H1 (cell line): ENCODE results near the gene CDC73. TPM values are rescaled to one million over a fixed set of nuclear protein-coding genes. Genes with fewer than 3 reads are reported as not detected.

Source experiments
- CTCF ChIA-PET: fragments of 300-600 bp; sonication (Branson Sonifier 250); formaldehyde crosslinking; loops from one replicate; lab custom pipeline; 2021; ENCODE audit not compliant: partially characterized antibody; lab: Charles Lee
- POLR2A ChIA-PET: fragments of 300-600 bp; sonication (Branson Sonifier 250); formaldehyde crosslinking; loops from one replicate; lab custom pipeline; 2021; ENCODE audit warnings: inconsistent platforms; ENCODE audit not compliant: partially characterized antibody; lab: Charles Lee
- DNase-seq, 2 experiments: peaks; one replicate each; pipeline versions ENCODE4 v3.0.0 to v3.0.0-alpha.2; 2010 to 2022; ENCODE audit warnings: low spot score in 2 of 2, low read depth in 1 of 2, mixed read lengths in 1 of 2
- FAIRE-seq: peaks from 2 replicates; lab custom pipeline; 2011; peaks lifted over from hg19 to GRCh38; lab: Jason Lieb, UNC
- H2AFZ ChIP-seq: 2 replicates; pipeline ENCODE4 v1.8.1; 2012; ENCODE audit warnings: low read length, inconsistent platforms
- H2AK5ac ChIP-seq: 2 replicates; pipeline ENCODE4 v1.6.1; 2013; ENCODE audit warnings: low read depth, low read length
- H2BK120ac ChIP-seq: replicated peaks from 2 replicates; pipeline ENCODE3; 2013; ENCODE audit warnings: low read depth, low read length, inconsistent platforms
- H2BK12ac ChIP-seq: 2 replicates; pipeline ENCODE4 v1.6.1; 2013; ENCODE audit warnings: low read depth, low read length
- H2BK15ac ChIP-seq: 2 replicates; pipeline ENCODE4 v1.6.1; 2013; ENCODE audit warnings: low read length
- H2BK20ac ChIP-seq: 2 replicates; pipeline ENCODE4 v1.6.1; 2013; ENCODE audit warnings: low read length
- H2BK5ac ChIP-seq: 2 replicates; pipeline ENCODE4 v1.6.1; 2013; ENCODE audit warnings: low read depth, low read length
- H3K14ac ChIP-seq: 2 replicates; pipeline ENCODE4 v1.6.1; 2013; ENCODE audit warnings: inconsistent platforms; ENCODE audit not compliant: insufficient read length
- H3K18ac ChIP-seq: 2 replicates; pipeline ENCODE4 v1.6.1; 2013; ENCODE audit warnings: low read length; ENCODE audit errors: extremely low read depth
- H3K23ac ChIP-seq: 2 replicates; pipeline ENCODE4 v1.6.1; 2013; ENCODE audit warnings: inconsistent platforms; ENCODE audit not compliant: insufficient read length
- H3K23me2 ChIP-seq: 2 replicates; pipeline ENCODE4 v1.6.1; 2013; ENCODE audit warnings: low read depth, low read length
- H3K27ac ChIP-seq: 2 replicates; pipeline ENCODE4 v1.6.1; 2011; ENCODE audit warnings: low read depth, low read length, inconsistent platforms
- H3K27me3 ChIP-seq, 4 experiments: replicated peaks in 1 of 4; 1 replicate in 1 of 4; 2 replicates in 3 of 4; pipeline versions ENCODE4 v1.6.1 to v1.8.1; 2011 to 2013; ENCODE audit warnings: low read length in 3 of 4, mild to moderate bottlenecking in 3 of 4, inconsistent platforms in 2 of 4, mixed read lengths in 2 of 4, moderate library complexity in 1 of 4; ENCODE audit not compliant: control insufficient read depth in 3 of 4, insufficient read depth in 3 of 4; ENCODE audit errors: extremely low read depth in 1 of 4
- H3K36me3 ChIP-seq, 4 experiments: 2 replicates each; pipeline versions ENCODE4 v1.6.1 to v1.8.1; 2011 to 2013; ENCODE audit warnings: mild to moderate bottlenecking in 4 of 4, low read length in 3 of 4, moderate library complexity in 2 of 4, control low read depth in 1 of 4, inconsistent platforms in 1 of 4; ENCODE audit not compliant: insufficient read depth in 4 of 4, control insufficient read depth in 2 of 4
- H3K4ac ChIP-seq: replicated peaks from 2 replicates; pipeline ENCODE3; 2013; ENCODE audit warnings: low read length, low read depth, mixed read lengths, inconsistent platforms; ENCODE audit not compliant: insufficient read length
- H3K4me1 ChIP-seq, 4 experiments: replicated peaks in 1 of 4; 1 replicate in 1 of 4; 2 replicates in 3 of 4; pipeline versions ENCODE4 v1.6.1 to v1.8.1; 2011 to 2013; ENCODE audit warnings: low read length in 3 of 4, inconsistent platforms in 2 of 4, mixed read lengths in 1 of 4; ENCODE audit not compliant: insufficient read depth in 4 of 4, control insufficient read depth in 3 of 4
- H3K4me2 ChIP-seq, 2 experiments: 2 replicates each; pipeline versions ENCODE4 v1.6.1 to v1.8.1; 2011 to 2013; ENCODE audit warnings: low read depth in 2 of 2, low read length in 2 of 2, control low read depth in 1 of 2, inconsistent platforms in 1 of 2, mild to moderate bottlenecking in 1 of 2; ENCODE audit not compliant: insufficient read depth in 1 of 2
- H3K4me3 ChIP-seq, 4 experiments: fragments of 200-600, 300-600 bp in 1 of 4; sonication (generic), shearing (Covaris generic), sonication (Bioruptor Twin) in 1 of 4; 2 replicates each; pipeline versions ENCODE4 v1.5.1 to v1.8.1; 2011 to 2016; ENCODE audit warnings: low read length in 4 of 4, low read depth in 3 of 4, control low read depth in 2 of 4, inconsistent platforms in 2 of 4, mild to moderate bottlenecking in 2 of 4, mixed read lengths in 1 of 4, moderate library complexity in 1 of 4; ENCODE audit not compliant: insufficient read depth in 2 of 4; ENCODE audit errors: extremely low read depth in 1 of 4
- H3K56ac ChIP-seq: replicated peaks from 2 replicates; pipeline ENCODE3; 2013; ENCODE audit warnings: low read depth, mild to moderate bottlenecking, mixed read lengths, low read length, inconsistent platforms; ENCODE audit not compliant: insufficient read length
- H3K79me1 ChIP-seq: 2 replicates; pipeline ENCODE4 v1.6.1; 2013; ENCODE audit warnings: low read depth, low read length, control low read depth
- H3K79me2 ChIP-seq, 2 experiments: 2 replicates each; pipeline versions ENCODE4 v1.6.1 to v1.8.1; 2012 to 2013; ENCODE audit warnings: low read length in 2 of 2, mild to moderate bottlenecking in 2 of 2, inconsistent platforms in 1 of 2; ENCODE audit not compliant: insufficient read depth in 2 of 2, control insufficient read depth in 1 of 2
- H3K9ac ChIP-seq, 4 experiments: replicated peaks in 1 of 4; 1 replicate in 1 of 4; 2 replicates in 3 of 4; pipeline versions ENCODE4 v1.6.1 to v1.8.1; 2011 to 2013; ENCODE audit warnings: low read depth in 3 of 4, low read length in 3 of 4, control low read depth in 2 of 4, mild to moderate bottlenecking in 2 of 4, moderate library complexity in 2 of 4, inconsistent platforms in 1 of 4; ENCODE audit errors: extremely low read depth in 1 of 4
- H3K9me3 ChIP-seq, 2 experiments: 2 replicates each; pipeline versions ENCODE4 v1.6.1 to v1.8.1; 2012 to 2013; ENCODE audit warnings: mild to moderate bottlenecking in 2 of 2, moderate library complexity in 2 of 2, control low read depth in 1 of 2, inconsistent platforms in 1 of 2, low read depth in 1 of 2, low read length in 1 of 2, mixed read lengths in 1 of 2; ENCODE audit not compliant: insufficient read depth in 2 of 2
- H4K20me1 ChIP-seq, 2 experiments: replicated peaks in 1 of 2; 2 replicates each; pipeline versions ENCODE3 to v1.8.1; 2011 to 2013; ENCODE audit warnings: inconsistent platforms in 2 of 2, low read length in 2 of 2, mild to moderate bottlenecking in 1 of 2; ENCODE audit not compliant: insufficient read depth in 2 of 2, control insufficient read depth in 1 of 2
- H4K5ac ChIP-seq: 2 replicates; pipeline ENCODE4 v1.6.1; 2013; ENCODE audit warnings: low read length, low read depth, mixed read lengths, inconsistent platforms; ENCODE audit not compliant: insufficient read length
- H4K8ac ChIP-seq: 2 replicates; pipeline ENCODE4 v1.8.0; 2013; ENCODE audit warnings: mild to moderate bottlenecking, moderate library complexity, low read length, inconsistent platforms; ENCODE audit not compliant: insufficient read depth; ENCODE audit errors: extremely low read depth
- H4K91ac ChIP-seq: replicated peaks from 2 replicates; pipeline ENCODE3; 2013; ENCODE audit warnings: low read length, mixed read lengths, inconsistent platforms; ENCODE audit not compliant: insufficient read length
- ASH2L ChIP-seq: fragments of 200-600, 300-600 bp; sonication (generic); IDR thresholded peaks from one replicate; pipeline ENCODE4 v1.7.1; 2017; ENCODE audit warnings: low read length
- CBX8 ChIP-seq: fragments of 300-800, 300-1000 bp; sonication (generic); IDR thresholded peaks from 2 replicates; pipeline ENCODE4 v1.7.1; 2016; ENCODE audit warnings: low read depth, low read length, borderline replicate concordance
- CHD2 ChIP-seq: IDR thresholded peaks from 2 replicates; pipeline ENCODE4 v1.6.1; 2012; ENCODE audit warnings: low read length, improper control_type of control experiment
- EZH2 ChIP-seq: fragments of 200-600 bp; sonication (generic); IDR thresholded peaks from 2 replicates; pipeline ENCODE4 v1.7.1; 2012; ENCODE audit warnings: low read depth, mild to moderate bottlenecking, moderate library complexity, low read length, inconsistent platforms; ENCODE audit not compliant: severe bottlenecking
- GABPA ChIP-seq: IDR thresholded peaks from 2 replicates; pipeline ENCODE4 v1.6.1; 2011; ENCODE audit warnings: mild to moderate bottlenecking, low read length, moderate library complexity, borderline replicate concordance; ENCODE audit not compliant: insufficient read depth
- HDAC6 ChIP-seq: IDR thresholded peaks from one replicate; pipeline ENCODE4 v1.7.1; 2012; ENCODE audit warnings: low read depth, mild to moderate bottlenecking, inconsistent platforms, low read length, moderate library complexity
- KDM1A ChIP-seq: fragments of 200-600, 300-600 bp; sonication (generic); IDR thresholded peaks from 2 replicates; pipeline ENCODE4 v1.7.1; 2016; ENCODE audit warnings: mild to moderate bottlenecking, low read length, borderline replicate concordance
- KDM4A ChIP-seq: IDR thresholded peaks from one replicate; pipeline ENCODE4 v1.7.1; 2012; ENCODE audit warnings: low read depth, mild to moderate bottlenecking, moderate library complexity, low read length, inconsistent platforms; ENCODE audit not compliant: severe bottlenecking
- KDM5A ChIP-seq: fragments of 200-600 bp; IDR thresholded peaks from 2 replicates; pipeline ENCODE4 v1.7.1; 2012; ENCODE audit warnings: mild to moderate bottlenecking, low read length, inconsistent platforms, mixed read lengths
- POU5F1 ChIP-seq: IDR thresholded peaks from 2 replicates; pipeline ENCODE4 v1.6.1; 2011; ENCODE audit warnings: low read depth, mild to moderate bottlenecking, low read length, moderate library complexity
- SIX5 ChIP-seq: IDR thresholded peaks from 2 replicates; pipeline ENCODE4 v1.6.1; 2011; ENCODE audit warnings: mild to moderate bottlenecking, low read depth, low read length
- SP4 ChIP-seq: IDR thresholded peaks from 2 replicates; pipeline ENCODE4 v1.6.1; 2012; ENCODE audit warnings: low read length, inconsistent platforms
- TCF12 ChIP-seq: IDR thresholded peaks from 2 replicates; pipeline ENCODE4 v1.6.1; 2011; ENCODE audit warnings: low read depth, mild to moderate bottlenecking, low read length
- YY1 ChIP-seq: IDR thresholded peaks from 2 replicates; pipeline ENCODE4 v1.6.1; 2011; ENCODE audit warnings: low read depth, mild to moderate bottlenecking, low read length
- ZNF274 ChIP-seq: IDR thresholded peaks from 2 replicates; pipeline ENCODE4 v1.7.0; 2012; ENCODE audit warnings: low read length, borderline replicate concordance; ENCODE audit errors: extremely low read depth
- WGBS, 2 experiments: shearing (Covaris generic) in 1 of 2; methylation state at CpG; one replicate each; pipeline versions ENCODE4 v1.1.6 to v1.1.7; 2013 to 2015; ENCODE audit warnings: low lambda C conversion rate in 2 of 2, mixed read lengths in 2 of 2, inconsistent platforms in 1 of 2, low coverage in 1 of 2, missing lambda C conversion rate in 1 of 2; ENCODE audit not compliant: insufficient replicate concordance in 2 of 2, insufficient coverage in 1 of 2, insufficient read length in 1 of 2; ENCODE audit errors: extremely low coverage in 1 of 2, missing lambda C conversion rate in 1 of 2; 5-methylcytosine and 5-hydroxymethylcytosine counted together
- polyA plus RNA-seq, 7 experiments: library from polyadenylated mRNA; depleted of rRNA in 3 of 7; stranded (reverse) in 5 of 7; unstranded in 2 of 7; fragments of >200 nt in 5 of 7; fragments of 200-250 nt in 2 of 7; gene quantifications; 1 replicate in 5 of 7; 2 replicates in 1 of 7; 4 replicates in 1 of 7; pipeline versions ENCODE4 v1.2.1 to v1.2.3, GENCODE V29; 2011 to 2013; ENCODE audit warnings: missing spikeins in 2 of 7, mixed read lengths in 2 of 7
- total RNA-seq: library from RNA; stranded (reverse); fragmentation: NEBNext Ultra II Directional; extraction: Animal tissue kit (Norgen Biotek cat#: 25700); gene quantifications from 2 replicates; pipeline ENCODE4 v1.2.1, GENCODE V29; 2021

The CDC73 gene
- total and polyA plus RNA-seq, 2 of the 8 experiments (the other 6 are each of a cell fraction or from before 2014, with no cell fraction given): 9.8 to 64.0 TPM

DNA sequence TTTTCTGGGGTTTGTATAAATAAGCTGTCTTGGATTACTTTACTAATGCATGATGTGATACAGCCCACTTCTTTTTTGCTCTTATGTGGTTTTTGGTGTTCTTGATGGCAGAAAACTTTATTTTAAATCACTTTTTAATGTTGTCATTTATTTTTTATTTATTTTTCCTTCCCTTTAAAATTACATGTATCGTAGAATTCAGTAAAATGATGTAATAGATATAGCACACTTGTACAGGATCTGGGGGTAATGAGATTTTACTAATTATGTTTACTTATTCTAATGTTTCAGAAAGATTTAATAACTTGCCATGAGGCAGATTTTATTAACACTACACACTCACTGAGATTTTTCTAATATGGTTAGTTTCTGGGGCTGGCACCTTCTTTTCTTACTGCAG, 65.3 kb downstream of the CDC73 start:
- Histone ChIP-seq H2BK15ac (no peak overlapping the region), H3K23me2 (no peaks in the 10 kb centered on the region), H2AK5ac (no peak overlapping the region), H2BK5ac (no peak overlapping the region), H3K56ac (no peak overlapping the region), H3K9me3 (peaks cover 5% of the 10 kb centered on the region in 2 experiments; a peak in 3 of 4 replicates), H2AFZ (no peak overlapping the region), H3K79me2 (peaks cover 0 to 84% of the 10 kb centered on the region in 2 experiments; a peak in 3 of 4 replicates), H3K18ac (no peak overlapping the region), H2BK120ac (no peak overlapping the region), H3K4ac (no peak overlapping the region), H4K91ac (no peak overlapping the region), H3K23ac (no peak overlapping the region), H3K27me3 (no peaks in the 10 kb centered on the region), H3K4me2 (no peak overlapping the region), H3K79me1 (no peaks in the 10 kb centered on the region), H2BK12ac (no peak overlapping the region), H4K5ac (no peak overlapping the region), H3K14ac (no peak overlapping the region), H3K27ac (no peak overlapping the region), H4K8ac (no peak overlapping the region), H3K9ac (no peak overlapping the region), H3K4me1 (no peaks in the 10 kb centered on the region; a peak in 1 of 7 replicates), H3K4me3 (no peak overlapping the region), H3K36me3 (peaks cover 0 to 8% (median 3%) of the 10 kb centered on the region in 4 experiments; a peak in 2 of 8 replicates), H2BK20ac (no peak overlapping the region), H4K20me1 (peaks cover 2 to 4% of the 10 kb centered on the region in 2 experiments)
- ChIA-PET POLR2A (interaction anchor here (1.1 kb wide), 1 partner anchor 66 kb away, joined by 3 read pairs; the partner anchor contains the start of gene CDC73), CTCF (interaction anchor here (0.9 to 1.4 kb wide), 3 partner anchors 23 to 97 kb away, joined by 3 to 4 read pairs (median 3); no protein-coding TSS in a partner anchor)
- TF ChIP-seq YY1: no peak
- no peak for TF ChIP-seq ASH2L
- TF ChIP-seq CBX8: no peak
- no peak for TF ChIP-seq SP4
- TF ChIP-seq TCF12: no peak
- no peak for TF ChIP-seq POU5F1
- TF ChIP-seq HDAC6: no peak
- TF ChIP-seq GABPA: no peak
- TF ChIP-seq KDM1A: no peak
- TF ChIP-seq EZH2: no peak
- no peak for TF ChIP-seq KDM5A
- no peak for TF ChIP-seq KDM4A
- no peak for TF ChIP-seq SIX5
- no peak for TF ChIP-seq CHD2
- no peak for TF ChIP-seq ZNF274
- DNase-seq (no peak), FAIRE-seq (no peak)
- WGBS, 2 experiments: 90% methylated on average over 1 of the region's 1 CpG; no CpG with 5 or more reads in 1 of the 2 experiments
